B cell (primary cell): Measurements from ENCODE around the gene PHLDA3. TPM values are rescaled to one million over a fixed set of nuclear protein-coding genes. Genes with fewer than 3 reads are reported as not detected.

Source experiments
- ATAC-seq: fragments of 200-7000 bp; cut with Tn5 transposase; one replicate; pipeline ENCODE4 v1.10.0; 2021; ENCODE audit warnings: low read depth, mild to moderate bottlenecking, moderate number of reproducible peaks, moderate library complexity
- CTCF ChIA-PET: fragments of 350-600 bp; sonication (Branson Sonifier 250); formaldehyde crosslinking; loops from one replicate; lab custom pipeline; 2021; ENCODE audit warnings: antibody characterized with exemption, inconsistent platforms; lab: Charles Lee
- POLR2A ChIA-PET: fragments of 350-600 bp; sonication (Branson Sonifier 250); formaldehyde crosslinking; loops from one replicate; lab custom pipeline; 2021; ENCODE audit warnings: antibody characterized with exemption; lab: Charles Lee
- DNase-seq: peaks from one replicate; pipeline ENCODE4 v3.0.0; 2013
- H2AFZ ChIP-seq: 2 replicates; pipeline ENCODE4 v1.6.1; 2012; ENCODE audit warnings: mild to moderate bottlenecking, low read depth, low read length; ENCODE audit not compliant: insufficient read depth, poor library complexity, severe bottlenecking
- H3K27ac ChIP-seq, 2 donors: 1 replicate in 1 of 2; 2 replicates in 1 of 2; pipeline ENCODE4 v1.5.1; 2012 to 2013; ENCODE audit warnings: low read length in 2 of 2, mild to moderate bottlenecking in 2 of 2, moderate library complexity in 1 of 2
- H3K27me3 ChIP-seq, 4 experiments: fragments of 200-600 bp in 1 of 4; sonication (generic) in 1 of 4; replicated peaks in 1 of 4; 1 replicate in 2 of 4; 2 replicates in 2 of 4; pipeline versions ENCODE4 v1.6.1 to v1.7.0; 2013 to 2016; ENCODE audit warnings: low read length in 3 of 4, mild to moderate bottlenecking in 2 of 4, mixed read lengths in 1 of 4, moderate library complexity in 1 of 4; ENCODE audit not compliant: insufficient read depth in 4 of 4, control insufficient read depth in 3 of 4; ENCODE audit errors: control extremely low read depth in 1 of 4
- H3K36me3 ChIP-seq, 2 experiments: replicated peaks in 1 of 2; 1 replicate in 1 of 2; 2 replicates in 1 of 2; pipeline versions ENCODE4 v1.6.1 to v1.7.1; 2013; ENCODE audit warnings: low read length in 1 of 2; ENCODE audit not compliant: insufficient read depth in 2 of 2, control insufficient read depth in 1 of 2; ENCODE audit errors: control extremely low read depth in 1 of 2, extremely low read depth in 1 of 2
- H3K4me1 ChIP-seq, 2 donors: fragments of 200-600 bp in 1 of 2; sonication (generic) in 1 of 2; 1 replicate in 1 of 2; 2 replicates in 1 of 2; pipeline versions ENCODE4 v1.5.1 to v1.6.1; 2013 to 2017; ENCODE audit warnings: low read length in 2 of 2; ENCODE audit not compliant: control insufficient read depth in 2 of 2, insufficient read depth in 2 of 2
- H3K4me2 ChIP-seq: replicated peaks from 2 replicates; pipeline ENCODE3; 2012; ENCODE audit warnings: mild to moderate bottlenecking, low read depth, low read length; ENCODE audit not compliant: poor library complexity, severe bottlenecking
- H3K4me3 ChIP-seq, 5 experiments: fragments of 200-600 bp in 1 of 5; sonication (generic) in 1 of 5; 1 replicate in 3 of 5; 2 replicates in 2 of 5; pipeline versions ENCODE4 v1.5.1 to v1.7.0; 2011 to 2016; ENCODE audit warnings: low read length in 4 of 5, mild to moderate bottlenecking in 4 of 5, low read depth in 2 of 5, control low read depth in 1 of 5, moderate library complexity in 1 of 5; ENCODE audit not compliant: insufficient read depth in 1 of 5; ENCODE audit errors: control extremely low read depth in 1 of 5, extremely low read depth in 1 of 5
- H3K79me2 ChIP-seq: fragments of 200-600 bp; sonication (generic); one replicate; pipeline ENCODE4 v1.6.0; 2016; ENCODE audit warnings: low read length; ENCODE audit not compliant: control insufficient read depth, insufficient read depth
- H3K9ac ChIP-seq: fragments of 200-600 bp; sonication (generic); 2 replicates; pipeline ENCODE4 v1.6.1; 2017; ENCODE audit warnings: mild to moderate bottlenecking, low read length, moderate library complexity
- H3K9me3 ChIP-seq, 3 donors: one replicate each; pipeline versions ENCODE4 v1.6.1 to v1.7.1; 2013; ENCODE audit warnings: low read length in 2 of 3; ENCODE audit not compliant: control insufficient read depth in 2 of 3, insufficient read depth in 1 of 3; ENCODE audit errors: control extremely low read depth in 1 of 3
- H4K20me1 ChIP-seq: 2 replicates; pipeline ENCODE4 v1.6.0; 2012; ENCODE audit warnings: mild to moderate bottlenecking, low read length; ENCODE audit not compliant: insufficient read depth, control insufficient read depth, poor library complexity, severe bottlenecking
- H3K27ac Mint-ChIP-seq: one replicate; pipeline ENCODE4 v1.8.0; 2021; ENCODE audit warnings: mixed read lengths
- H3K27me3 Mint-ChIP-seq: one replicate; pipeline ENCODE4 v1.8.0; 2021; ENCODE audit warnings: mixed read lengths
- H3K4me1 Mint-ChIP-seq: one replicate; pipeline ENCODE4 v1.8.0; 2021; ENCODE audit warnings: mixed read lengths
- H3K4me3 Mint-ChIP-seq: one replicate; pipeline ENCODE4 v1.8.0; 2021; ENCODE audit warnings: mixed read lengths
- H3K9me3 Mint-ChIP-seq: one replicate; pipeline ENCODE4 v1.8.0; 2022; ENCODE audit warnings: mixed read lengths; ENCODE audit not compliant: insufficient read depth
- EZH2 ChIP-seq: IDR thresholded peaks from 2 replicates; pipeline ENCODE4 v1.6.1; 2012; ENCODE audit warnings: borderline replicate concordance, low read depth, mild to moderate bottlenecking, moderate library complexity, low read length; ENCODE audit not compliant: insufficient read depth, poor library complexity, severe bottlenecking
- WGBS: methylation state at CpG from one replicate; pipeline ENCODE4 v1.1.5; 2013; ENCODE audit warnings: missing lambda C conversion rate; ENCODE audit not compliant: insufficient coverage; 5-methylcytosine and 5-hydroxymethylcytosine counted together
- intact Hi-C: fragments of 100-400 bp; cut with micrococcal nuclease; formaldehyde crosslinking; loops from one replicate; pipeline ENCODE4 v1.10.0; 2022
- polyA plus RNA-seq: library from polyadenylated mRNA; depleted of rRNA; stranded (reverse); fragments of >200 nt; gene quantifications from 2 replicates; pipeline ENCODE4 v1.2.3, GENCODE V29; 2012
- total RNA-seq, 2 donors: library from RNA; stranded (reverse); fragments of 120-200 nt in 1 of 2; gene quantifications; 1 replicate in 1 of 2; 2 replicates in 1 of 2; pipeline versions ENCODE4 v1.2.3 to v1.2.4, GENCODE V29; 2013 to 2022
- TF ChIP-seq, protein P1 (sequence below): fragments of 200-600 bp; IDR thresholded peaks from one replicate; pipeline ENCODE4 v1.8.0; 2022; ENCODE audit warnings: antibody characterized with exemption, mild to moderate bottlenecking

The PHLDA3 gene
- total and polyA plus RNA-seq, 2 donors (not counting 1 experiment from before 2014, with no cell fraction given) = 0.20 to 0.30 TPM

DNA sequence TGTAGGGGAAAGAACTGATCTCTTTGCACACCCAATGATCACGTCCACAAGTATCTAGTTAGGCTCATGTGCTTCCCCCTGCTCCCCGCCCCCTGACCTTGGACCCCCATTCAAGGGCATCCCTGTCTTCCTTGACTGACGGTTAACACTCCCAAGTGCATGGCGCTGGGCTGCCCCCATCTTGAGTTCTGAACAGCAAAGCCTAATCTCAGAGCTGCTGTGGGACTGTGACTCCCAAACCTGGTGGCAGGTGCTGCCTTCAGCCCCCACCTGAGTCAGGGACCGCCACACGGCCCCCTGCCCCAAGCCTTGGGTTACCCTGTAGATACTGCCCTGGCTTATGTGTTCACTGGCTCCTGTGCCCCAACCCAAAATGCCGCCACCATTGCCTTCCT, 48.4 kb downstream of the PHLDA3 start:
- Histone ChIP-seq H4K20me1 (no peaks in the 10 kb centered on the region), H3K79me2 (no peaks in the 10 kb centered on the region), H2AFZ (no peak overlapping the region), H3K36me3 (no peaks in the 10 kb centered on the region), H3K4me2 (no peak overlapping the region), H3K9me3 (no peaks in the 10 kb centered on the region), H3K4me3 (no peak overlapping the region), H3K27me3 (no peaks in the 10 kb centered on the region), H3K27ac (no peak overlapping the region), H3K4me1 (no peaks in the 10 kb centered on the region), H3K9ac (no peak overlapping the region)
- peaks cover 21% of the 10 kb centered on the region for H3K27me3 Mint-ChIP-seq
- TF ChIP-seq EZH2 = no peak
- DNase-seq = no peak
- POLR2A ChIA-PET = no interaction called here
- H3K9me3 Mint-ChIP-seq = no peaks in the 10 kb centered on the region
- no peak for ATAC-seq
- H3K4me3 Mint-ChIP-seq = no peak overlapping the region
- H3K27ac Mint-ChIP-seq = no peak overlapping the region
- no peaks in the 10 kb centered on the region for H3K4me1 Mint-ChIP-seq
- CTCF ChIA-PET = no interaction called here
- intact Hi-C loops = no loop called here
- WGBS = 92% methylated on average over 6 of the region's 7 CpGs

DNA sequence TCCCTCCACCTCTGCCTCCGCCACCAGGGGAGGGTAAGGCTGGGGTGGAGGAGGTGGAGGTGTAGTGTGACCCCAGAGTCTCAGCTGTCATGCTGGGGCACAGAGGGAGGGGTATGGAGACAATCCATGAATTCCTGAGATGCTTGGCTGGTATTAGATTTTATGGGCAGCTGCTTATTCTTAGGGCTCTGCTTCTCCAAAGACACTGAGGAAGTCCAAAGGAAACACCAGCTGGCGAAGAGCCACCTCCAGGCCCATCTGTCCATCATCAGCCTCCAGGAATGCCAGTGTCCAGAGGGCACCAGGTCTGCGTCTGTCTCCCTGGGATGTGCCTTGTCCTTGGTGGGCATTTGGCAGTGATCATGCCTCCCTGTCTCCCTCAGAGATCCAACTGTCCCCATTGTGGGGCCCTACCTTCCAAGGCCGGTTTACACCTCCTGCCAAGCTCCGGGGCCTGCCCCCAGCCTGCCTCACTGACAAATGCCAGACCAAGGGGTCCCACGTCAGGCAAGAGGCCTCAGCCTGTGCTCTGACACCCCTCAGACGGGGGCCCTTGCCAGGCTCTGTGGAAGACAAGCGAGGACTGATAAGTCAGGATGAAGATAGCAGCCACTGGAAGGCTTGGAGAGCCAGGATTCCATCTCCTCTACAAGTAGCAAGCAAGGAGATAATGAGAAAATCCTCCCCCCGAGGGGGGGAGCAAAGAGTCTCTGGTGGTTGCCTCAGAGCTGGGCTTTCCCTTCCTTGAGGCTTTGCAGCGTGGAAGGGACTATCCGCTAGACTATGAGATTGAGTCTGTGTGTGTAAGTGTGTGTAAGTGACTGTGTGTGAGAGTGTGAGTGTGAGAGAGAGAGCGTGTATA, 49.0 kb downstream of the PHLDA3 start:
- DNase-seq (no peak), ATAC-seq (no peak)
- TF ChIP-seq, protein P1, sequence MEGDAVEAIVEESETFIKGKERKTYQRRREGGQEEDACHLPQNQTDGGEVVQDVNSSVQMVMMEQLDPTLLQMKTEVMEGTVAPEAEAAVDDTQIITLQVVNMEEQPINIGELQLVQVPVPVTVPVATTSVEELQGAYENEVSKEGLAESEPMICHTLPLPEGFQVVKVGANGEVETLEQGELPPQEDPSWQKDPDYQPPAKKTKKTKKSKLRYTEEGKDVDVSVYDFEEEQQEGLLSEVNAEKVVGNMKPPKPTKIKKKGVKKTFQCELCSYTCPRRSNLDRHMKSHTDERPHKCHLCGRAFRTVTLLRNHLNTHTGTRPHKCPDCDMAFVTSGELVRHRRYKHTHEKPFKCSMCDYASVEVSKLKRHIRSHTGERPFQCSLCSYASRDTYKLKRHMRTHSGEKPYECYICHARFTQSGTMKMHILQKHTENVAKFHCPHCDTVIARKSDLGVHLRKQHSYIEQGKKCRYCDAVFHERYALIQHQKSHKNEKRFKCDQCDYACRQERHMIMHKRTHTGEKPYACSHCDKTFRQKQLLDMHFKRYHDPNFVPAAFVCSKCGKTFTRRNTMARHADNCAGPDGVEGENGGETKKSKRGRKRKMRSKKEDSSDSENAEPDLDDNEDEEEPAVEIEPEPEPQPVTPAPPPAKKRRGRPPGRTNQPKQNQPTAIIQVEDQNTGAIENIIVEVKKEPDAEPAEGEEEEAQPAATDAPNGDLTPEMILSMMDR = no peak
- no peak for TF ChIP-seq EZH2
- no peaks in the 10 kb centered on the region for H3K4me1 Mint-ChIP-seq
- ChIA-PET POLR2A (no interaction called here), CTCF (no interaction called here)
- H4K20me1 ChIP-seq = no peaks in the 10 kb centered on the region
- H3K9me3 Mint-ChIP-seq = no peaks in the 10 kb centered on the region
- peaks cover 0 to 2% (median 0%) of the 10 kb centered on the region in 3 donors for H3K9me3 ChIP-seq
- H3K27me3 Mint-ChIP-seq = peaks cover 23% of the 10 kb centered on the region
- no peak overlapping the region for H3K27ac ChIP-seq
- no peak overlapping the region for H3K27ac Mint-ChIP-seq
- H3K4me1 ChIP-seq = no peaks in the 10 kb centered on the region
- intact Hi-C loops = no loop called here
- no peaks in the 10 kb centered on the region for H3K27me3 ChIP-seq
- no peaks in the 10 kb centered on the region for H3K36me3 ChIP-seq
- no peak overlapping the region for H2AFZ ChIP-seq
- 90% methylated on average over 5 of the region's 12 CpGs for WGBS
- H3K4me3 Mint-ChIP-seq = no peak overlapping the region
- no peak overlapping the region for H3K4me3 ChIP-seq
- no peaks in the 10 kb centered on the region for H3K79me2 ChIP-seq
- no peak overlapping the region for H3K4me2 ChIP-seq
- H3K9ac ChIP-seq = no peak overlapping the region
